Measurements from ENCODE around the gene ADTRP. TPM values are rescaled to one million over a fixed set of nuclear protein-coding genes. Genes with fewer than 3 reads are reported as not detected.
"Not testable (repeated sequence)": the region's sequence is repeated elsewhere in the genome, so short reads cannot be mapped to it uniquely, and the experiment has no call there.

The ADTRP gene
- total RNA-seq, 1 experiment from 2014 or later = 5.2 TPM

DNA sequence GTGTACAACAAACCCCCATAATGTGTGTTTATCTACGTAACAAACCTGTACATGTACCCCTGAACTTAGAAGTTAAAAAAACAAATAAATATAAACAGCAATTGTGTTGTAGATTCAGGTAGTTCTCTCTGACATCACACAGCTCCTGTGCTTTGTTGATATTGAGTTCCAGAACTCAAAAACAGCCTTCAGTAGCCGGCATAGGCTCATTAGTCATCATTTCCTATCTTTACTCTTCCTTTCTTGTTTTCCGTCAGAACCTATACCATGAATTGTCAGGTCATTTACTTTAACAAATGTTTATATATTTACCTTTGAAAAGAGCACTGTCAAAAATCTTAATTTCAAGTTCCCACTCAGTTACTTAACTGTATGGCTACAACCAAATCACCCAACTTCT lies 88.8 kb downstream of the ADTRP start:
- intact Hi-C loops (cut with micrococcal nuclease; ENCODE audit: unreplicated experiment) = no loop called here
- no peaks in the 10 kb centered on the region for H3K27me3 Mint-ChIP-seq (ENCODE audit: insufficient read depth, unreplicated experiment)
- POLR2A ChIA-PET = no interaction called here
- no peak overlapping the region for H3K27ac Mint-ChIP-seq (ENCODE audit: unreplicated experiment)
- peaks cover 37% of the 10 kb centered on the region for H3K4me1 ChIP-seq
- TF ChIP-seq CTCF (IDR thresholded peaks at IDR 0.05; ENCODE audit: insufficient read depth in 1 of 2, low read depth in 1 of 2, low read length in 1 of 2, severe bottlenecking in 1 of 2, unreplicated experiment in 1 of 2) = no peak
- H3K9me3 Mint-ChIP-seq (ENCODE audit: unreplicated experiment) = peaks cover 17% of the 10 kb centered on the region
- no peaks in the 10 kb centered on the region; the same call in 1 of the 2 replicates for H3K36me3 ChIP-seq (ENCODE audit: control insufficient read depth, insufficient read depth, low read length)
- no peak overlapping the region for H3K4me3 Mint-ChIP-seq (ENCODE audit: unreplicated experiment)
- H3K36me3 Mint-ChIP-seq (ENCODE audit: insufficient read depth, unreplicated experiment) = peaks cover 7% of the 10 kb centered on the region
- H3K9me3 ChIP-seq = no peaks in the 10 kb centered on the region
- H3K4me3 ChIP-seq (ENCODE audit: low read depth, low read length) = no peak overlapping the region
- DNase-seq = no peak
- no TSS peak for BruUV-seq (replicated peaks)
- CTCF ChIA-PET = no interaction called here
- H3K4me1 Mint-ChIP-seq (ENCODE audit: low read depth, unreplicated experiment) = peaks cover 33% of the 10 kb centered on the region
- H3K27me3 ChIP-seq (replicated peaks; ENCODE audit: control insufficient read depth, insufficient read depth, low read length) = no peaks in the 10 kb centered on the region

DNA sequence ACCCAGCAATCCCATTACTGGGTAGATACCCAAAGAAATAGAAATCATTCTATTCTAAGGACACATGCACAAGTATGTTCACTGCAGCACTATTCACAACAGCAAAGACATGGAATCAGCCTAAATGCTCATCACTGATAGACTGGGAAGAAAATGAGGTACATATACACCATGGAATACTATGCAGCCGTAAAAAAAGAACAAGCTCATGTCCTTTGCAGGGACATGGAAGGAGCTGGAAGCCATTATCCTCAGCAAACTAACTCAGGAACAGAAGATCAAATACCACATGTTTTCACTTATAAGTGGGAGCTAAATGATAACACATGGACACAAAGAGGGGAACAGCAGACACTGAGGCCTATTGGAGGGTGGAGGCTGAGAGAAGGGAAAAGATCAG lies 89.2 kb downstream of the ADTRP start:
- intact Hi-C loops (cut with micrococcal nuclease; ENCODE audit: unreplicated experiment); H3K9me3 ChIP-seq; H3K4me3 Mint-ChIP-seq (ENCODE audit: unreplicated experiment); H3K27me3 Mint-ChIP-seq (ENCODE audit: insufficient read depth, unreplicated experiment); DNase-seq; POLR2A ChIA-PET; H3K36me3 Mint-ChIP-seq (ENCODE audit: insufficient read depth, unreplicated experiment); BruUV-seq (replicated peaks); H3K36me3 ChIP-seq (ENCODE audit: control insufficient read depth, insufficient read depth, low read length); H3K27ac Mint-ChIP-seq (ENCODE audit: unreplicated experiment); H3K4me3 ChIP-seq (ENCODE audit: low read depth, low read length); H3K27me3 ChIP-seq (replicated peaks; ENCODE audit: control insufficient read depth, insufficient read depth, low read length); CTCF ChIA-PET: not testable (repeated sequence)
- H3K4me1 ChIP-seq = peaks cover 41% of the 10 kb centered on the region
- Mint-ChIP-seq H3K9me3 (ENCODE audit: unreplicated experiment) (peaks cover 17% of the 10 kb centered on the region), H3K4me1 (ENCODE audit: low read depth, unreplicated experiment) (peaks cover 38% of the 10 kb centered on the region)

GRCh38 chr6:11688425-11688709 lies 90.2 kb downstream of the ADTRP start:
- Histone ChIP-seq H3K27me3 (replicated peaks; ENCODE audit: control insufficient read depth, insufficient read depth, low read length) (no peaks in the 10 kb centered on the region), H3K4me3 (ENCODE audit: low read depth, low read length) (no peak overlapping the region), H3K36me3 (ENCODE audit: control insufficient read depth, insufficient read depth, low read length) (no peaks in the 10 kb centered on the region; the same call in 1 of the 2 replicates), H3K9me3 (no peaks in the 10 kb centered on the region), H3K4me1 (peaks cover 41% of the 10 kb centered on the region)
- Mint-ChIP-seq H3K4me3 (ENCODE audit: unreplicated experiment) (no peak overlapping the region), H3K36me3 (ENCODE audit: insufficient read depth, unreplicated experiment) (peaks cover 7% of the 10 kb centered on the region), H3K4me1 (ENCODE audit: low read depth, unreplicated experiment) (peaks cover 38% of the 10 kb centered on the region), H3K9me3 (ENCODE audit: unreplicated experiment) (peaks cover 17% of the 10 kb centered on the region), H3K27me3 (ENCODE audit: insufficient read depth, unreplicated experiment) (no peaks in the 10 kb centered on the region), H3K27ac (ENCODE audit: unreplicated experiment) (peak overlapping the region; percentile 79)
- DNase-seq = no peak
- no TSS peak for BruUV-seq (replicated peaks)
- intact Hi-C loops (cut with micrococcal nuclease; ENCODE audit: unreplicated experiment) = no loop called here
- ChIA-PET POLR2A (no interaction called here), CTCF (no interaction called here)
- no peak for TF ChIP-seq CTCF (IDR thresholded peaks at IDR 0.05; ENCODE audit: insufficient read depth in 1 of 2, low read depth in 1 of 2, low read length in 1 of 2, severe bottlenecking in 1 of 2, unreplicated experiment in 1 of 2)

DNA sequence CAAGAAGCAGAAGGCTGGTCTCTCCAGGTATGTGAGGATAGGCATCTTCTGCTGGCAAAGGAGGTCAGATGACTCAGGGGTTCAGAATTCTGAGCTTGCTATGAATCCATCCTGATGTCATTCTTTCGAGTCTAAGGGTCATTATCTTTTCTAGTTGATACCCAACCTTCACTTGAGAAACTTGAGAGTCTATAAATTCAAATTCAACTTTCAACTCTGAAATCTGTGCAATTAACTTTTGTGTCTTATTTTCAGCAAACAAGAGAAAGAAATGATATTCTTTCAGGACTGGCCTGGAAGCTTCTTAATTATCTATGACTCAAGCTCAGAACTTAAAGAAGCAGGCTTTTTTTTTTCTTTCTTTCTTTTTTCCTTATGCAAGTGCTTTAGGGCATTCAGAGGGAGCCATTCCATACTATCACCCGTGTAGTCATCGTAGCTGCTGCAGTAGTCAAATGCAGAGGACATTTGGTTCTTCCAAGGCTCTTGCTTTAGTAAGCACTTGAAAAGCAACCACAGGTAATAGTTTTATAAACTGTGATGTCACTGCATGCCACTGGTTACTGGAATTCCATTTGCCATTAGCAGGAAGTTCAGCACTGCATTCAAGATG lies 93.0 kb downstream of the ADTRP start:
- ChIA-PET CTCF (interaction anchor here (1.3 kb wide), 1 partner anchor 30 kb away, joined by 4 read pairs; no protein-coding TSS in a partner anchor), POLR2A (no interaction called here)
- Mint-ChIP-seq H3K4me1 (ENCODE audit: low read depth, unreplicated experiment) (peaks cover 38% of the 10 kb centered on the region), H3K36me3 (ENCODE audit: insufficient read depth, unreplicated experiment) (peaks cover 7% of the 10 kb centered on the region), H3K9me3 (ENCODE audit: unreplicated experiment) (peaks cover 29% of the 10 kb centered on the region), H3K27me3 (ENCODE audit: insufficient read depth, unreplicated experiment) (no peaks in the 10 kb centered on the region), H3K4me3 (ENCODE audit: unreplicated experiment) (no peak overlapping the region), H3K27ac (ENCODE audit: unreplicated experiment) (peak overlapping the region; percentile 81)
- no TSS peak for BruUV-seq (replicated peaks)
- TF ChIP-seq CTCF (IDR thresholded peaks at IDR 0.05; ENCODE audit: insufficient read depth in 1 of 2, low read depth in 1 of 2, low read length in 1 of 2, severe bottlenecking in 1 of 2, unreplicated experiment in 1 of 2) = no peak
- Histone ChIP-seq H3K9me3 (no peaks in the 10 kb centered on the region; the same call in 1 of the 2 replicates), H3K4me1 (peaks cover 41% of the 10 kb centered on the region), H3K4me3 (ENCODE audit: low read depth, low read length) (no peak overlapping the region), H3K27me3 (replicated peaks; ENCODE audit: control insufficient read depth, insufficient read depth, low read length) (no peaks in the 10 kb centered on the region), H3K36me3 (ENCODE audit: control insufficient read depth, insufficient read depth, low read length) (no peaks in the 10 kb centered on the region; the same call in 1 of the 2 replicates)
- peak; percentile 55 to 62 for DNase-seq
- intact Hi-C loops (cut with micrococcal nuclease; ENCODE audit: unreplicated experiment) = no loop called here

All from Caco-2 (cell line).